ENCODE results near the gene AQP1. TPM values are rescaled to one million over a fixed set of nuclear protein-coding genes. Genes with fewer than 3 reads are reported as not detected.

Gene AQP1
- polyA plus RNA-seq, 2 of the 4 experiments (the other 2 are of a cell fraction): 0.49 to 0.58 TPM

DNA sequence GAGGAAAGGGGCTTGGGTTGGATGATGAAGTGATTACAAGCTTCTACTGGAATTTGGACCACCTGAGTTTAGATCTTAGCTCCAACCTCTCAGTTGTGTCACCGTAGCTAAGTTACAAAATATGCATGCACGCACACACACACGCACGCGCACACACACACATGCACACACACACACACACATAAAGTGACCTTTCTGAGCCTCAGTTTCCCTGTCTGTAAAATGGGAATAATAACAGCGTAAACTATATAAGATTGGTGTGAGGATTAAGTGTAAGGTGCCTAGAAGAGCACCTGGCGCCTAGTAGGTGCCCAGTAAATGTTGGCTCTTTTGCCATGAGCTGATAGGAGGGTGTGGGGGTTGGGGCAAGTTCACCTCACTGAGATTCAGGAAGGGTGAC lies 12.6 kb upstream of the AQP1 start:
- CTCF ChIA-PET: interaction anchor here (1.1 to 1.4 kb wide), 3 partner anchors 39 to 224 kb away, joined by 3 to 4 read pairs (median 4); no protein-coding TSS in a partner anchor
- POLR2A ChIA-PET: no interaction called here
- Histone ChIP-seq H3K4me3 (no peak overlapping the region), H3K4me1 (peaks cover 8% of the 10 kb centered on the region; the same call in 1 of the 3 replicates), H3K4me2 (no peak overlapping the region), H3K9me3 (no peaks in the 10 kb centered on the region), H3K27ac (no peak overlapping the region)
- 88% methylated on average over 7 of the region's 7 CpGs for WGBS (ENCODE audit: missing lambda C conversion rate)
- no peak for TF ChIP-seq ZSCAN20 (CRISPR knock-in tag; IDR thresholded peaks at IDR 0.05)
- no peak for TF ChIP-seq CTCF (IDR thresholded peaks at IDR 0.05)
- TF ChIP-seq RCOR1 (IDR thresholded peaks at IDR 0.05; ENCODE audit: low read depth, low read length): no peak
- no peak for TF ChIP-seq RFX5 (IDR thresholded peaks at IDR 0.05)
- TF ChIP-seq POLR2A (IDR thresholded peaks at IDR 0.05; ENCODE audit: low read length): no peak
- TF ChIP-seq RNF2 (IDR thresholded peaks at IDR 0.05; ENCODE audit: borderline replicate concordance, low read depth): no peak
- TF ChIP-seq TP53 (CRISPR knock-in tag; IDR thresholded peaks at IDR 0.05): no peak
- TF ChIP-seq NFE2L2 (conservative IDR thresholded peaks at IDR 0.05; ENCODE audit: low read length): no peak
- TF ChIP-seq, protein P1, sequence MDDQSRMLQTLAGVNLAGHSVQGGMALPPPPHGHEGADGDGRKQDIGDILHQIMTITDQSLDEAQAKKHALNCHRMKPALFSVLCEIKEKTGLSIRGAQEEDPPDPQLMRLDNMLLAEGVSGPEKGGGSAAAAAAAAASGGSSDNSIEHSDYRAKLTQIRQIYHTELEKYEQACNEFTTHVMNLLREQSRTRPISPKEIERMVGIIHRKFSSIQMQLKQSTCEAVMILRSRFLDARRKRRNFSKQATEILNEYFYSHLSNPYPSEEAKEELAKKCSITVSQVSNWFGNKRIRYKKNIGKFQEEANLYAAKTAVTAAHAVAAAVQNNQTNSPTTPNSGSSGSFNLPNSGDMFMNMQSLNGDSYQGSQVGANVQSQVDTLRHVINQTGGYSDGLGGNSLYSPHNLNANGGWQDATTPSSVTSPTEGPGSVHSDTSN (IDR thresholded peaks at IDR 0.05): no peak
- TF ChIP-seq BHLHE40 (IDR thresholded peaks at IDR 0.05; ENCODE audit: low read depth, low read length): no peak
- TF ChIP-seq TFCP2L1 (CRISPR knock-in tag; IDR thresholded peaks at IDR 0.05): no peak
- no peak for TF ChIP-seq SMC3 (IDR thresholded peaks at IDR 0.05)
- no peak for TF ChIP-seq KDM5A (IDR thresholded peaks at IDR 0.05)
- TF ChIP-seq, protein P2, sequence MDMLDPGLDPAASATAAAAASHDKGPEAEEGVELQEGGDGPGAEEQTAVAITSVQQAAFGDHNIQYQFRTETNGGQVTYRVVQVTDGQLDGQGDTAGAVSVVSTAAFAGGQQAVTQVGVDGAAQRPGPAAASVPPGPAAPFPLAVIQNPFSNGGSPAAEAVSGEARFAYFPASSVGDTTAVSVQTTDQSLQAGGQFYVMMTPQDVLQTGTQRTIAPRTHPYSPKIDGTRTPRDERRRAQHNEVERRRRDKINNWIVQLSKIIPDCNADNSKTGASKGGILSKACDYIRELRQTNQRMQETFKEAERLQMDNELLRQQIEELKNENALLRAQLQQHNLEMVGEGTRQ (IDR thresholded peaks at IDR 0.05): no peak
- no peak for TF ChIP-seq NPAS2 (CRISPR knock-in tag; IDR thresholded peaks at IDR 0.05; ENCODE audit: borderline replicate concordance)
- TF ChIP-seq CBX2 (IDR thresholded peaks at IDR 0.05; ENCODE audit: borderline replicate concordance, low read depth): no peak
- TF ChIP-seq GATA3 (IDR thresholded peaks at IDR 0.05; ENCODE audit: borderline replicate concordance): no peak
- ATAC-seq (no peak), FAIRE-seq (no peak), DNase-seq (ENCODE audit: low read depth in 1 of 2, low spot score in 1 of 2) (no peak)

DNA sequence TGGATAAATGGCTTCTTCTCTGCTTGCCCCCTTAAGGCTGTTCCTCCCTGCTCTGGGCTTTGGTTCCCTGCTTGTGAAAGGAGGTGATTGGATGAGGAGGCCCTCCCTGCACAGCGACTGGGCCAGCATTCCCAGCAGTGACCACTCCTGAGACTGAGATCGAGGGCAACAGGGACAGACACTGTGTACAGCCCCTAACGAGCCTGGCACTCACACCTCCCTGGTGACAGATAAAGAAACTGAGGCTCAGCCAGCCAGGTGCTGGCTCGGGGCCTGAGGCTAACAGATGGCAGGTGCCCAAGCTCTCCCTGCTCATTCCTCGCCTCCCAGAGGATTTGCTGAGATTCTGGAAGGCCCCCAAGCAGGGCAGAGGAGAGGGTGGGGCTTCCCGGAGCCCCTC lies 12.0 kb upstream of the AQP1 start:
- Histone ChIP-seq H3K4me1 (peaks cover 8% of the 10 kb centered on the region; the same call in 1 of the 3 replicates), H3K27ac (no peak overlapping the region), H3K9me3 (no peaks in the 10 kb centered on the region), H3K4me3 (no peak overlapping the region), H3K4me2 (no peak overlapping the region)
- POLR2A ChIA-PET: no interaction called here
- no peak for ATAC-seq
- CTCF ChIA-PET: interaction anchor here (1.1 to 1.4 kb wide), 3 partner anchors 39 to 223 kb away, joined by 3 to 4 read pairs (median 4); no protein-coding TSS in a partner anchor
- TF ChIP-seq RAD21 (conservative IDR thresholded peaks at IDR 0.05 in 1 of 2, IDR thresholded peaks at IDR 0.05 in 1 of 2) (no peak), RARB (CRISPR knock-in tag; IDR thresholded peaks at IDR 0.05) (no peak), CHD4 (IDR thresholded peaks at IDR 0.05; ENCODE audit: borderline replicate concordance) (no peak), CHD2 (IDR thresholded peaks at IDR 0.05; ENCODE audit: low read length, partially characterized antibody) (no peak), ZC3H11A (IDR thresholded peaks at IDR 0.05) (no peak), RNF2 (IDR thresholded peaks at IDR 0.05; ENCODE audit: borderline replicate concordance, low read depth) (no peak), EHF (CRISPR knock-in tag; IDR thresholded peaks at IDR 0.05) (no peak), JUN (IDR thresholded peaks at IDR 0.05) (no peak), MAFK (IDR thresholded peaks at IDR 0.05; ENCODE audit: partially characterized antibody) (no peak), BCL3 (IDR thresholded peaks at IDR 0.05) (no peak), RCOR1 (IDR thresholded peaks at IDR 0.05; ENCODE audit: low read depth, low read length) (no peak), ZFP36 (IDR thresholded peaks at IDR 0.05; ENCODE audit: borderline replicate concordance, partially characterized antibody) (no peak), NR3C1 (IDR thresholded peaks at IDR 0.05) (no peak), HOXB13 (CRISPR knock-in tag; IDR thresholded peaks at IDR 0.05; ENCODE audit: low read depth) (no peak), NPAS2 (CRISPR knock-in tag; IDR thresholded peaks at IDR 0.05; ENCODE audit: borderline replicate concordance) (no peak)
- TF ChIP-seq, protein P1 (IDR thresholded peaks at IDR 0.05): no peak
- TF ChIP-seq, protein P3, sequence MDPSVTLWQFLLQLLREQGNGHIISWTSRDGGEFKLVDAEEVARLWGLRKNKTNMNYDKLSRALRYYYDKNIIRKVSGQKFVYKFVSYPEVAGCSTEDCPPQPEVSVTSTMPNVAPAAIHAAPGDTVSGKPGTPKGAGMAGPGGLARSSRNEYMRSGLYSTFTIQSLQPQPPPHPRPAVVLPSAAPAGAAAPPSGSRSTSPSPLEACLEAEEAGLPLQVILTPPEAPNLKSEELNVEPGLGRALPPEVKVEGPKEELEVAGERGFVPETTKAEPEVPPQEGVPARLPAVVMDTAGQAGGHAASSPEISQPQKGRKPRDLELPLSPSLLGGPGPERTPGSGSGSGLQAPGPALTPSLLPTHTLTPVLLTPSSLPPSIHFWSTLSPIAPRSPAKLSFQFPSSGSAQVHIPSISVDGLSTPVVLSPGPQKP (IDR thresholded peaks at IDR 0.05; ENCODE audit: low read depth, low read length): no peak
- 55% methylated on average over 6 of the region's 6 CpGs for WGBS (ENCODE audit: missing lambda C conversion rate)
- FAIRE-seq: no peak
- no peak for DNase-seq (ENCODE audit: low read depth in 1 of 2, low spot score in 1 of 2)

All from A549 (cell line).